HG02884 (cell line): ENCODE data around the gene KRTAP12-2.

Experiments used
- ATAC-seq: cut with Tn5 transposase; IDR thresholded peaks from one replicate; pipeline ENCODE4 v1.9.1; 2021; ENCODE audit warnings: mild to moderate bottlenecking, moderate library complexity; ENCODE audit not compliant: unreplicated experiment

The KRTAP12-2 gene, protein sequence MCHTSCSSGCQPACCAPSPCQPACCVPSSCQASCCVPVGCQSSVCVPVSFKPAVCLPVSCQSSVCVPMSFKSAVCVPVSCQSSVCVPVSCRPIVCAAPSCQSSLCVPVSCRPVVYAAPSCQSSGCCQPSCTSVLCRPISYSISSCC

DNA sequence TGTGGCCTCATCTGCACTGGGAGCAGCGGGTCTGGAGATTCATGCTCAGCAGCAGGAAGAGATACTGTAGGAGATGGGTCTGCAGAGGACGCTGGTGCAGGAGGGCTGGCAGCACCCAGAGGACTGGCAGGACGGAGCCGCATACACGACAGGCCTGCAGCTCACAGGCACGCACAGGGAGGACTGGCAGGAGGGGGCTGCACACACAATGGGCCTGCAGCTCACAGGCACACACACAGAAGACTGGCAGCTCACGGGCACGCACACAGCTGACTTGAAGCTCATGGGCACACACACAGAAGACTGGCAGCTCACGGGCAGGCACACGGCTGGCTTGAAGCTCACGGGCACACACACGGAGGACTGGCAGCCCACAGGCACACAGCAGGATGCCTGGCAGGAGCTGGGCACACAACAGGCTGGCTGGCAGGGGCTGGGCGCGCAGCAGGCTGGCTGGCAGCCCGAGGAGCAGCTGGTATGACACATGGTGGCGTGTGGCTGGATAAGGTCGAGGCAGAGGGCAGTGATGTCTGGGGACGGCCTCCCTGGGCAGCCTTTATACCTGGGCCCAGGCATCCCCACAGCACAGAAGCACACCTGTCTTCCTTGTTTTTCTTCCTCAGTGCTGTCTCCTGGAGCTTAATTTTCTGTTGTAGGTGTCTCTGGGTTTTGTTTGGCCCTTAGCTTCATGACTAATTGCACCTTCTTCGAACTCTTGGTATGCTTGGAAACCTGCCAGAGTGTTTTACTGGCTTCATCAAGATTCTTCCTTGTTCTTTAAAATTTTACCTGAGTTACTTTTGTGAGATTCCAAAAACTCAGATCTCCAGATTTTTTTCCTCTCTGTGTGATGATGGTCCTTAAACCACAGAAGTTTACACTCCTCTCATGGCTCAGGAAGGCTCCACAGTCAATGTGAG is at the start of gene KRTAP12-2:
TSS of gene KRTAP12-2 (minus strand) at position 527 of the 920 bp plus-strand sequence. CDS start at position 486, 41 bp downstream.
- ATAC-seq = no peak

DNA sequence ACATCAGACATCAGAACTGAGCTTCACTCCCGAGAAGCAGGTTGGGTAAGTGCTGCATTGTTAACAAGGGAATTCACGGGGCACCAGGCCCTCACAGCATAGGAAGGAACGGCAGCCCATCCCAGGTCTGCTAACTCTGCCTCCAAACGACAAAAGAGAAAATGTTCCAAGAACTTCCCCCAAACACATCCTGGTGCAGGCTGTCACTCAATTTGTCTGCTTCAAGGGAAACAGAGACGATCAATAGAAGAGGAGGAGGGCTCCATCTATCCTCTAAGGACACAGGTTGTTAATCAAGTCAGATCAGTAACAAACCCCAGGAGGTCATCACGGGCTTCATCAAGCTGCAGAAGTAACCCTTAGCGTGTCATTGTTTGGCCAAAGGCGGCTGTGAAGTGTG is 48.2 kb upstream of the KRTAP12-2 start:
- ATAC-seq = no peak

DNA sequence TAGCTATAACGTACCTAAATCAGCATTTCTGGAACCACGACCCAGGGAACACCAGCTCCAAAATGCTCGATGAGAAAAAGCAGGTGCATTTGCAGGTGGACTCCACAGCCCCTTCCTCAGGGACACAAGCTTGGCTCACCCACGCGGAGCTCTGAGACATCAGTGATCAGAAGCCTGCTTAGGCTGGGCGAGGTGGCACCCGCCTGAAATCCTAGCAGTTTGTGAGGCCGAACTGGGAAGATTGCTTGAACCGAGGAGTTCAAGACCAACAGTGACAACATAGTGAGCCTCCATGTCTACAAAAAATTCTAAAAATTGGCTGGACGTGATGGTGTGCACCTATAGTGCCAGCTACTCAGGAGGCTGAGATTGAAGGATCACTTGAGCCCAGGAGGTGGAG is 47.1 kb upstream of the KRTAP12-2 start:
- no peak for ATAC-seq

DNA sequence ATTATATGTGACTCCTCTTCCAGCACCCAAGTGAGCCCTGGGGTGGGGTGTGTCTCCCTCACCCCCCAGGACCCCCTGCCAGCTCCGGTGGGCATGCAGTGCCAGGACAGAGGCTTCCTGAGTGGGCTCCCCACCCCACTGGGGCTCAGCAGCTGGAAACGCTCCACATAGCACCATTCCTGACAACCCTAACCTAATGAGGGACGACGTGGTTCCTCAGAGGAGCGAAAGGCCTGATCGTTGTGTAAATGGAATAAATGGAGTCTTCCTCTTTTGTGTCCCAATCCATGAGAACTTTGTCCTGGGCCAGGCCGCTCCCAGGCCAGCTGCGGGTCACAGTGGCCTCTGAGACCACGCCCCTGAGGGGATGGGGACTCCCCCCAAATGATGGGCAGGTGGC is 46.4 kb upstream of the KRTAP12-2 start:
- ATAC-seq = no peak

DNA sequence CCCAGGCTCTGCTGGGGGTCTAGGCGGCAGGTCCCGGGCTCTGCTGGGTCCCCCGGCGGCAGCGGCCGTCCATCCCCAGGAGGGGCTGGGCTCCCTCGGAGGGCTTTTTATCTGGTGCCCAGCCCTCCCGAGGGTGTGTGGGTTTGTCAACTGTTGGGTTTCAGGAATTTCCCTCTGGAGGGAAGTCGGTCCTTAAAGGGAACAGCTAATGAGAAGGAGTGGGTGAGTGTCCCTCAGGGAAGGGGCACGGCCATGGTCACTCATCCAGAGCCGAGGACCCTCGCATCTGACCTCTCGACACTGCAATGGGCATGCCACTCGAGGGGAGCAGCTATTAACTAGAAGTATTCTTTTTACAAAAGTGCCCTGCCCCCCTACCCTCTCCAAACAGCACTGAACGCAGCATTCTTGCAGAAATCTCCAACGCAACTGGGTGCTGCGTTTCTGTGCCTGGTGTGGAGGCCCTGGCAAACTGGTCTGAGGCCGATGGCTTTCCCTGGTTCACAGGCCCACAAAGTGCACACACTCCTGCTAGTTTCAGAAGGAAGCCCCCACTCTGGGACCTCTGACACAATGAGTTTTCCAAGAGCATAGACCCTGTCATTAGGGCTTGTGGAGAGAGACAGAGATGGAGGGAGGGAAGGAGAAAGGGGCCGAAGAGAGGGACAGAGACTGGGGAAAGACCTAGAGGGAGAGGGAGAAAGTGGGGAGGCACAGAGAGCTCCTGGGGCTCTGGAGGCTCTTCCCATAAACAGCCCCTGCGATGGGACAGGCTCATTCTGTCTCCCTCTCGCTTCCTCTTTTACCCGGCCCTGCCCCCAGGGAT is 45.7 kb upstream of the KRTAP12-2 start:
- no peak for ATAC-seq

DNA sequence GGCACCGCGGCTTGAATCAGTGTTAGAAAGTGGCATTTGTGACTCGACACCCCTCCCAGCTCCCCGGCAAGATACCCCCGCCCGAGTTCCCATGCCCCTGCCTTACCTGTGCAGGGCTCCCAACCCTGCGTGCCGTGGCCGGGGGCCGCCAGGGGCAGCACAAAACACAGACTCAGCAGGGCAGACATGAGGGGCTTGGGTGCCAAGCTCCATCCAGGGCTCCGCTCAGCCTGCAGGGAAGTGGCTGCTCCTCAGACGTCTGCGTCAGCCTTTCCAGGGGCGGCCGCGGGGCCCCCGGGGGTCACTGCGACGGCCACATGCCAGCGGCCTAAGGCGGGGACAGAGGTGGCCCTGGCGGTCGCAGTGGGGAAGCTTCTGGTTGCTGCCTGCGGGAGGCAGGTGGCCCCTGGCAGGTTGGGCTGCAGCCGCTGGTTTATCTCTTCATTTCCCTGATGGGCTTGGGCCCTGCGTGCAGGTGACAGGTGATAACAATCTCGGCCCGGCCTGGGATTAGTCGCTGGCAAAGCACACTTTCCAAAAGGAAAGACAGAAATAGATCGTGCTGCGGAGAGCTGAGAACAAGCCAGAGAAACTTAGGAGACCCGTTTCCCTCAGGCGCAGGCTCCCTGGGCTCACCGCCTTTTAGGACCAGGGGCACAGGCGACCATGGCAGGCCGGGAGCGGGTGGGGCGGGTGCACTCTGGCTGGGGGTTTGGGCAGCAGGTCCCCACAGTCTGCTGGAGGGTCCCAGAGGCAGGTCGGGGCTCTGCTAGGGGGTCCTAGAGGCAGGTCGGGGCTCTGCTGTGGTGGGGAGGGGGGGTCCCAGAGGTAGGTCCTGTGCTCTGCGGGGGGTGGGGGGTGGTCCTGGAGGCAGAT is 44.8 kb upstream of the KRTAP12-2 start, which contains the start of gene TSPEAR:
TSS of gene TSPEAR (minus strand) at position 246 of the 876 bp plus-strand sequence. CDS start at position 188, 58 bp downstream.
- ATAC-seq = no peak

DNA sequence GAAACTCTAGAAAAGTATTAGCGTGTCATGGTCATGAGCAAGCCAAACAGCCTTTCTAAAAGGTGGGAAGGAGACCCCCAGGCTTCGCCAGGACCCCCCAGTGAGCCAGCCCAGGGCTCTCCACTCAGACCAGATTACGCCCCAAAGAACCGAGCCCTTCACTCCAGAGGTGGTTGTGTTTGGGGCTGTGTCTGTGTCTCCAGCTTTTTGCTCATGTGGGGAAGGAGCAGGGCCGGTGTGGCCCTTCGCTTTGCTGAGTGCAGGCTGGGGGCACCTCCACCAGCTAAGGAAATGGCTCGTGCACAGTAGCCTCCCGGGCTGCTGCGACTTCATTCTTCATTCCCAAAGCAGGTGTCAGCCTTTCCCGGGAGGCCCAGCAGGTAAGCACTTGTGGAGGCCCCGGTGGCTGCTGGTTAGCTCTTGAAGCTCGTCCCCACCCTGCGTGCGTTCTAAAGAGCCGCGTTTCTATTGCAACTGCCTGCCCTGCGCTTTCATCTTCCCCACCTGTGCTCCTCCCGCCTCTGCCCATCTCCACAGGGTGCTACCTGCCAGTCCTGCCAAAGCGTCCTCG is 44.1 kb upstream of the KRTAP12-2 start:
- no peak for ATAC-seq

DNA sequence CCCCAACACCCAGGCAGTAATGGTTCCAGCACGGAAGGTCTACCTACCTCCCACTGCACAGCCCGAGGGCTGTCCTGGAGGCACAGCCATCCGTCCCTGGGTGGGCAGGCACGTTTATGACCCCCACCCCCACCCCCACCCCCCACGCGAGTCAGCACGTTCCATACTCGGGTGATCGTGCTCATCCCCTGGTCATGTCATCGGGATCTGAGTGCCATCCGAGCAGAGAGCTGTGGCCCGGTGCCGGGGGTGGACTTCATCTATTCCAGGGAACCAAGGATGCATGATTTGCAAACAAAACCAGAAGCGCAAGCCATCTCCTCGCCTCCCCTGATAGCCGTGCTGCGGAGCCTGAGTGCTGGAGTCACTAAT is 43.6 kb upstream of the KRTAP12-2 start:
- ATAC-seq = no peak

DNA sequence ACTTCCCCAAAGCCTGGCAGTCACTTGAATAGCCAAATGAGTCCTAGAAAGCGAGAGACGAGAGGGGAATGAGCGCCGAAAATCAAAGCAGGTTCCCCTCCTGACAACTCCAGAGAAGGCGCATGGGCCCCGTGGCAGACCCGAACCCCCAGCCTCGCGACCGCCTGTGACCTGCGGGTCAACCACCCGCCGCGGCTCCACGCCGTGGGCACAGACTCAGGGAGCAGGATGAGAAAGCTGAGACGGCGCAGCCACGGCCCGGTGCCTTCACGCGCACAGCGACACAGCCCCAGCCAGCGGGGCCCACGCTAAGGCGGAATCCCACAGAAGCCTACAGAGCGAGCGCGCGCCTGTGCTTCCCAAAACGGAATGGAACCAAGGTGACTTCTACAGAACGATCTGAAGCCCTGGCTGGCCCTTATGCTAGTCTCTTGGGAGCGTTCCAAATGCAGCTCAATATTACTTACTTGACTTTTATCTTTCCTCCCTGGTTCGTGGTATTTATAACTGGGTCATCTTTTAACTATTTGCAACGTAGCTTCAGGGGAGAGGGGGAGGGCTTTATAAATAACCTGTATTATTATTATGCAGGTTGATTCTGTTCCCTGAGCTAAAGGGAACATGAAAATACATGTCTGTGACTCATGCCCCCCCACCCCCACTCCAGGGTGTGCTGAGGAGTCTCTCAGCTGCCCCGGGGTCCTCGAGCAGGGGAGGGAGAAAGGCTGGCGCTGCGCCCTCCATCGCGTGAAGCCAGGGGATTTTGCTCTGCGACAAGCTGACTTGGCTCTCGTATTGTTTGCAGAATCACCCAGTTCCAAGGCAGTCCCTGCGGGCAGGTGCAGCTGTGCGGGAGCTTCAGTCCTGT is 42.9 kb upstream of the KRTAP12-2 start:
- ATAC-seq = no peak

DNA sequence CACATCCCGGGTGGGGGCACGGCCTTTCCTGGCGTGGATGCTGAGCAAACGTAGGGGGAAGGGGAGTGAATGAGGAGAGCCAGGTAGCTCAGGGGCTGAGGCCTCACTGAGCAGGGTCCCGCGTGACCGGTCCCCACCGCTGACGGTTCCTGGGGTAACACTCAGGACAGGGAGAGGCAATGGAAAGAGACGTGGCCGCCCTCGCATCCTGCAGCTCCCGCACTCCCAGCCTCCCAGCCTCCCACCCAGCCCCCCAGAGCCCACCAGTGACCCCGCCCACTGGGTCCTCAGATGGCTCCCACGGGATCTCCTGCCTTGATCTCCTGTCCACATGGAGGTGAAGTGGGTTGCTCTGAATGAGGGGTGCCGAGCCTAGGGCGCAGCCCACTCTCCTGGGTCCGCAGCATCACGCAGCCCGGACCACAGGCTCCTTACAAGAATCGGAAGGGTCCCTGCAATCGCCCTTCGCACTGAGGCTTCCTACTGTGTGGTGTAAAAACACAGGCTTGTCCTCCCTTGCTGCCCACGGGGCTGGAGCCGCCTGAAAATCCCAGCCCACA is 42.2 kb upstream of the KRTAP12-2 start:
- ATAC-seq = no peak

DNA sequence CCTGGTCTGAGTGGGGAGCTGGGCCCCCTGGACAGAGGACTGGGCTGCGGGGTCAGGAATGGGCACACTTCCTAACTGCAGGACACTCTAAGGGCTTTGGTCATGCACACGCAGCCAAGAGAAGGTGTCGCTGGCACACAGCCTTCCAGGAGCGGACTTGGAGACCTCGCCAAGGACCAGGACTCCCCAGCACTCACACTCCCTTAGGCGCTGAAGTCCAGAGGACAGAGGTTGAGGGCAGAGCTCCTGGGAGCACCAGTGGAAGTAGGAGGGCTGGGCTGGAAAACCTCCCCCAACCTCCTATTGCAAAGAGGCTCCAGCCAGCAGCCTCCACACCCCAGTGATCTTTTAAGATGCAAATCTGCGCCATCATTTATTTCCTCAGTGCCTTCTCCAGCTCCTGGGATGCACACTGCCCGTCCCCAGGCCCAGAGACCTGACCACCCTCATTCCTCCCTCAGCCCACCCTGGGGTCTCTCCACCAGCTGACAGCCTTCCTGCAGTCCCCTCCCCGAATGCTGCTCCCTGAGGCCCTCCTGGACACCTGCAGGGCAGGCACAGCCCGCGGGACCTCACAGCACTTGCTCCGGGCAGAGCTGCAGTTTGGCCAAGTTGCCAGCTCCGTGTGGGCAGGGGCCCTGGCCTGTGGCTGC is 41.6 kb upstream of the KRTAP12-2 start:
- ATAC-seq = no peak

DNA sequence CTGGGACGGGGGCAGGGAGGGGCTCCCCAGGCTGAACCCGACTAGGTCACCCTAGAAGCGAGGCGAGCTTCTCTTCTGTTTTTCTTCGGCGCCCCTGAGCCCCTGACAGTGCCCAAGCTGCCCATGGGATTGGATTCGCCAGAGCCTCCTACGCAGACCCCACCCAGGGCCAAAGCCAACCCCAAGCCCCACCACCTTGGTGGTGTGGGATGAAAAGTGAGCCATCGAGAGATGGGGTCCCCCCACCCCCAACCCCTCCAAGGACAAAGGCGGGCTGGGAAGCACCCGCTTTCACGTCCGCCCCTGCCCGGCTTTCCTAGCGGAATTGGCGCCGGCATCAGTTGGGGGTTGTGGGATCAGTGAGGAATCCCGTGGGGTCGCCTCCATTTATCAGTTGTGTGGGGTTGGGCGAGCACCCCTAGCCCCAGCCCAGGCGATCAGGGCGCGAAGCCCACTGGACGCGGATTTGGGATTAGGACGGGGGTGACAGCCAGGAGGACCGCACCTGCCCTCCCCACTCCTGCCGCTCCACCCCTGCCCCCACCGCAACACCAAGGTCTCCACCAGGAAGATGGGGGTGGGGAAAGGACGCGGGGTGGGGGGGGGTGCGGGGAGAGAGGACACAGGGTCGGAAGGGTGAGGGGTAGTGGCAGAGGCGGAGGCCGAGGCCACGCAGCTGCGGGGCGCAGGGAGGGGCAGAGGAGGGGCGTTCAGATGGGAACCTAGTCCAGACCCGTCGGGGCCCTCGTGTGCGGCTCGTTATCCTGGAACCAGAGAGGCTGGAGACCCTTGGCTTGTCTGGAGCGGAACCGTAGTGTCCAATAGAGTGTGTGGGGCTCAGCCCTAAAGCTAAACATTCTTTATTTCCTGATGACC is 40.2 kb upstream of the KRTAP12-2 start:
- no peak for ATAC-seq

DNA sequence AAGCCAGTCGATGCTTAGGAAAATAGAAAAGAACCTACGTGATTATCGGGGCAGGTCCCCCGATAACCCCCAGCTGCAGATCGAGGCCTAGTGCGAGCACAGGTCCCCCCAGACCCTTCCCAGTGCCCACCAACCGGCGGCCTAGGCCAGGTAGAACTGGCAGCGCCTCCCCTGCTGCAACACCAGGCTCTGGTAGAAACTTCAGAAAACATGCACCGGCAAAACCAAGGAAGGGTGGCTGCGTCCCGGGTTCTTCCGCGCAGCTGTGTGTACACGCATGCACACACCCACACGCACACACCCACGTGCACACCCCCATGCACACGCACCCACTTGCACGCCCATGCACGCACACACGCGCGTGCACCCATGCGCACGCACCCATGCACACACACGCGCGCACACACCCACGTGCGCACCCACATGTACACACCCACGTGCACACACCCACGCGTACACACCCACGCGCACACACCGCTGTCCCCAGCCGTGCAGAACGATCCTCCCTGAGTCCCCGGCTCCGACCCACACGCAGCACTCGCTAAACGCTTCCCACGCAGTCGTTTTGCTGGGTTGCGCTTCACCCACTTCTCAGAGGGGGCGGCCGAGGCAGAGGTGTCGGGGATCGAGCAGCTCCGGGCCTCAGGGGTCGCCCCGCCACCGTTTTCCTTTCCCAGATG is 39.4 kb upstream of the KRTAP12-2 start:
- ATAC-seq = no peak

DNA sequence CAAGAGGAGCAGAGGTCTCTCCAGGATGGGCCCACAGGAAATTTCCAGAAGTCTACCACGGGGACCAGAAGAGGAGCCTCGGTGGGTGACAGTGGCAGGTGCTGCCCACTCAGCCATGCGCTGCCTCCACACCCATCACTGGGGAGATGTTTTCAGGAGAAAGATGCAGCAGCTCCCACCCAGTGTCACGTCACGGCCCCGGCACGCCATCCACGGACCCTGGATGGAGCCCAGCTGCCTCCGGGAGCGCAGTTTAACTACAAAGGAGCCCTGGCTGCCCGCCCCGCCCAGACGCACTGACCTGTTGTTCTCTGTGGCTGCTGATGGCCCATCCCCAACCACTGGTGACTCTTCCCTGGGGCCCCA is 37.9 kb upstream of the KRTAP12-2 start:
- no peak for ATAC-seq

DNA sequence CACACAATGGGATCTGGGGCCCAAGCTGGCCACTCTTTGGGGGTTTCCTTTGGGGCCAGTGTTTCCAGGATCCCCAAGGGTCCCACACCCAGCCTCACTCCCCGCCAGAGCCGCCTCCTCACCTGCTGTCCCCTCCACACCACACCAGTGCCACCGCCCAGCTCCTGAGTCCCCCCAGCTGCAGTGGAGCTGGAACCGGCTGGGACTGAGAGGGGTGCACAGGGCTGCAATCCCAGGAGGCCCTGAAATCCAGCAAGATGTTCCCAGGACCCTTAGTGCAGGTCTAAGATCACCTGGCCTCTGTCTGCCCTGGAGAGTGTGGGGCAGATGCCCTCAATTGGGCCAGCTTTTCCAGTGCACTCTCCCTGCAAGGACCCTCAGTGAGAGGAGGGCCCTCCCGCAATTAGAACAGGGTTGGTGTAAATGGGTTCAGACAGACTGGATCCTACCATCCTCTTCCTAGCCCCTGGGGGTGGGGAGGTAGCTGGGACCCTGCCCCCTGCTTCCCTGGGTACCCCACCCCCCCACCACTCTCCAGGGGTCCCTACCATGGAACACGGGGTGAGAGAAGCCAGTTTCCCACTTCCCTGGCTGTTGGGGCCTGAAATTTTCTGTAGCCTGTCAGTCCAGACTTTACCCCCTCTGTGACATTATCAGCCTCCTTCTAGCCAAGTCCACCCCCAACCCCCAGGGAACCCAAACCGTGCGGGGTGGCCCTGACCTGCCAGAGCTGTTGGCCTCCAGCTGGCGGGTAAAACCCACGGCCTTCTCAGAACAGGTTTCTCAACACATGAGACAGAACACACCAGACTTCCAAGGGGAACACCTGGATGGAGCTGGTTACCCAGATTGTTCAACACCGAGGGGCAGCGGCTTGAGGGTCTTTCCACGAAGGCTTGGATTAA is 37.3 kb upstream of the KRTAP12-2 start:
- ATAC-seq = no peak
